PC-3 (cell line): ENCODE data around the gene MYL12B.

Source experiments
- CTCF ChIP-seq: fragments of 300-600 bp; sonication (generic); conservative IDR thresholded peaks from 2 replicates; pipeline ENCODE4 v1.5.1; 2017; ENCODE audit warnings: antibody characterized with exemption, low read depth, mild to moderate bottlenecking, low read length
- EZH2 ChIP-seq: fragments of 300-600 bp; sonication (generic); IDR thresholded peaks from one replicate; pipeline ENCODE4 v1.6.1; 2017; ENCODE audit warnings: antibody characterized with exemption, mild to moderate bottlenecking, low read length; ENCODE audit not compliant: unreplicated experiment
- EZH2phosphoT487 ChIP-seq: fragments of 300-600 bp; sonication (generic); IDR thresholded peaks from 2 replicates; pipeline ENCODE4 v1.6.1; 2018; ENCODE audit warnings: mild to moderate bottlenecking, antibody characterized with exemption, low read length, borderline replicate concordance

- no peak for TF ChIP-seq EZH2phosphoT487
- no peak for TF ChIP-seq EZH2
- TF ChIP-seq CTCF: no peak
These were observed 31.3 kb upstream of the MYL12B start for GRCh38 chr18:3230401-3231334.
